GM13977 (cell line): ENCODE data around the gene C12orf42.

Experiments used
- DNase-seq: peaks from one replicate; pipeline ENCODE4 v3.0.0; 2012; ENCODE audit warnings: low spot score
- CTCF ChIP-seq: IDR thresholded peaks from 2 replicates; pipeline ENCODE4 v1.5.1; 2012; ENCODE audit warnings: mild to moderate bottlenecking, control low read depth; ENCODE audit not compliant: insufficient read depth; ENCODE audit errors: extremely low read depth, missing control alignments
- in situ Hi-C: fragments of 300-500 bp; cut with MboI; formaldehyde crosslinking; loops from one replicate; pipeline ENCODE4 v1.12.0; 2022; ENCODE audit warnings: low sequenced_read_pairs, low pct_unique_long_range_greater_than_20kb, mixed read lengths, inconsistent platforms; ENCODE audit not compliant: unreplicated experiment

C12orf42 gene

GRCh38 chr12:103334466-103334865 is 161.3 kb downstream of the C12orf42 start:
- DNase-seq, result no peak
- no peak for TF ChIP-seq CTCF
- in situ Hi-C loops, result loop anchor here (25.0 kb wide), 1 partner anchor 178 kb away; no protein-coding TSS in a partner anchor

GRCh38 chr12:103333676-103334075 is 162.1 kb downstream of the C12orf42 start:
- TF ChIP-seq CTCF, result no peak
- DNase-seq, result no peak
- in situ Hi-C loops, result loop anchor here (25.0 kb wide), 1 partner anchor 179 kb away; no protein-coding TSS in a partner anchor

- in situ Hi-C loops, result loop anchor here (25.0 kb wide), 1 partner anchor 181 kb away; no protein-coding TSS in a partner anchor
- TF ChIP-seq CTCF, result no peak
- DNase-seq, result no peak
Measured at GRCh38 chr12:103331643-103332042, 164.1 kb downstream of the C12orf42 start.

- in situ Hi-C loops, result loop anchor here (25.0 kb wide), 1 partner anchor 182 kb away; no protein-coding TSS in a partner anchor
- TF ChIP-seq CTCF, result no peak
- no peak for DNase-seq
Measured at GRCh38 chr12:103330672-103331071, 165.1 kb downstream of the C12orf42 start.

GRCh38 chr12:103327676-103328075 is 168.1 kb downstream of the C12orf42 start:
- in situ Hi-C loops, result loop anchor here (25.0 kb wide), 1 partner anchor 185 kb away; no protein-coding TSS in a partner anchor

GRCh38 chr12:103326190-103326589 is 169.6 kb downstream of the C12orf42 start:
- DNase-seq, result peak; percentile 42
- in situ Hi-C loops, result loop anchor here (25.0 kb wide), 1 partner anchor 186 kb away; no protein-coding TSS in a partner anchor
- TF ChIP-seq CTCF, result peak; percentile 50

More at GRCh38 chr12:103327676-103328075, 168.1 kb downstream of the C12orf42 start:
- no peak for TF ChIP-seq CTCF
- DNase-seq, result no peak
